ENCODE results near the gene TCEA2. TPM values are rescaled to one million over a fixed set of nuclear protein-coding genes. Genes with fewer than 3 reads are reported as not detected.

TCEA2 gene
- total and polyA plus RNA-seq, 2 donors (not counting 1 experiment from before 2014, with no cell fraction given) = 58.1 to 63.9 TPM

- Histone ChIP-seq H3K4me2 (replicated peaks; ENCODE audit: low read depth, low read length, poor library complexity, severe bottlenecking) (no peak overlapping the region), H3K27ac (ENCODE audit: low read length in 2 of 2) (no peak overlapping the region), H4K20me1 (ENCODE audit: control insufficient read depth, insufficient read depth, low read length, poor library complexity, severe bottlenecking) (no peaks in the 10 kb centered on the region), H3K4me1 (ENCODE audit: control insufficient read depth in 2 of 2, insufficient read depth in 2 of 2, low read length in 2 of 2) (peaks cover 41 to 59% of the 10 kb centered on the region in 2 donors), H3K4me3 (ENCODE audit: control extremely low read depth in 1 of 5, extremely low read depth in 1 of 5, insufficient read depth in 1 of 5, low read depth in 2 of 5, low read length in 4 of 5) (no peak overlapping the region), H3K9me3 (ENCODE audit: control extremely low read depth in 1 of 3, control insufficient read depth in 2 of 3, insufficient read depth in 1 of 3, low read length in 2 of 3) (no peaks in the 10 kb centered on the region), H3K27me3 (replicated peaks in 1 of 4; ENCODE audit: control extremely low read depth in 1 of 4, control insufficient read depth in 3 of 4, insufficient read depth in 4 of 4, low read length in 3 of 4) (peaks cover 0 to 24% (median 5%) of the 10 kb centered on the region in 4 experiments), H3K36me3 (replicated peaks in 1 of 2; ENCODE audit: control extremely low read depth in 1 of 2, control insufficient read depth in 1 of 2, extremely low read depth in 1 of 2, insufficient read depth in 2 of 2, low read length in 1 of 2) (no peaks in the 10 kb centered on the region), H3K79me2 (ENCODE audit: control insufficient read depth, insufficient read depth, low read length) (peaks cover 5% of the 10 kb centered on the region), H3K9ac (ENCODE audit: low read length) (no peak overlapping the region), H2AFZ (ENCODE audit: insufficient read depth, low read depth, low read length, poor library complexity, severe bottlenecking) (no peak overlapping the region)
- no peak for DNase-seq
- 94% methylated on average over 23 of the region's 25 CpGs for whole genome bisulfite sequencing (ENCODE audit: insufficient coverage)
- ChIA-PET CTCF (no interaction called here), POLR2A (no interaction called here)
- H3K9me3 Mint-ChIP-seq (ENCODE audit: insufficient read depth) = no peaks in the 10 kb centered on the region
- no peak overlapping the region for H3K27ac Mint-ChIP-seq
- H3K4me3 Mint-ChIP-seq = no peak overlapping the region
- no peak for TF ChIP-seq EZH2 (IDR thresholded peaks at IDR 0.05; ENCODE audit: borderline replicate concordance, insufficient read depth, low read depth, low read length, poor library complexity, severe bottlenecking)
- TF ChIP-seq, protein P1, sequence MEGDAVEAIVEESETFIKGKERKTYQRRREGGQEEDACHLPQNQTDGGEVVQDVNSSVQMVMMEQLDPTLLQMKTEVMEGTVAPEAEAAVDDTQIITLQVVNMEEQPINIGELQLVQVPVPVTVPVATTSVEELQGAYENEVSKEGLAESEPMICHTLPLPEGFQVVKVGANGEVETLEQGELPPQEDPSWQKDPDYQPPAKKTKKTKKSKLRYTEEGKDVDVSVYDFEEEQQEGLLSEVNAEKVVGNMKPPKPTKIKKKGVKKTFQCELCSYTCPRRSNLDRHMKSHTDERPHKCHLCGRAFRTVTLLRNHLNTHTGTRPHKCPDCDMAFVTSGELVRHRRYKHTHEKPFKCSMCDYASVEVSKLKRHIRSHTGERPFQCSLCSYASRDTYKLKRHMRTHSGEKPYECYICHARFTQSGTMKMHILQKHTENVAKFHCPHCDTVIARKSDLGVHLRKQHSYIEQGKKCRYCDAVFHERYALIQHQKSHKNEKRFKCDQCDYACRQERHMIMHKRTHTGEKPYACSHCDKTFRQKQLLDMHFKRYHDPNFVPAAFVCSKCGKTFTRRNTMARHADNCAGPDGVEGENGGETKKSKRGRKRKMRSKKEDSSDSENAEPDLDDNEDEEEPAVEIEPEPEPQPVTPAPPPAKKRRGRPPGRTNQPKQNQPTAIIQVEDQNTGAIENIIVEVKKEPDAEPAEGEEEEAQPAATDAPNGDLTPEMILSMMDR (IDR thresholded peaks at IDR 0.05) = no peak
- no peak for ATAC-seq (ENCODE audit: low read depth)
- H3K27me3 Mint-ChIP-seq = no peaks in the 10 kb centered on the region
- peaks cover 50% of the 10 kb centered on the region for H3K4me1 Mint-ChIP-seq
- intact Hi-C loops (cut with micrococcal nuclease) = loop anchor here (5.0 kb wide), 1 partner anchor 68 kb away; the partner anchor contains the start of gene C20orf204
These were observed 41.9 kb downstream of the TCEA2 start for GRCh38 chr20:64104667-64105451.

DNA sequence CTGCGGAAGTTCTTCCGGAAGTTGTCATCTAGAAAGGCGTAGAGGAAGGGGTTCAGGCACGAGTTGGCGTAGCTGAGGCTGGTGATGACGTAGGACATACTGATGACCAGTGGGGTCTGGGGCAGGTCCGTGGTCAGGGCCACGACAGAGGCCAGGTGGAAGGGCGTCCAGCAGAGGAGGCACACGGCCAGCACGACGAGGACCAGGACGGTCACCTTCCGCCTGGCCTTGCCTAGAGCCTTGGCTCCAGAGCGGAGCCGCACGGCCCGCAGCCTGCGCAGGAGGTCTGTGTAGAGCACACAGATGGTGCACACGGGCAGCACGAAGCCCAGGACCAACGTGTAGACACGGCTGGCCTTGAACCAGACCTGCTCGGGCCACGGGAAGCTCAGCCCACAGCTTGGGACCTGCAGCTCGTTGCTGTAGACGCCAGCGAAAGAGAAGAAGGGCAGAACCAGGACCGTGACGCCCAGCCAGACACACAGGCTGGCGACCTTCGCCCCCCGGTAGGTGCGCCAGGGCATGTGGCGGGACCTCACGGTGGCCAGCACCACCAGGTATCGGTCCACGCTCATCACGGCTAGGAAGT is 42.9 kb downstream of the TCEA2 start:
- intact Hi-C loops (cut with micrococcal nuclease) = no loop called here
- no peaks in the 10 kb centered on the region for H3K9me3 Mint-ChIP-seq (ENCODE audit: insufficient read depth)
- peak overlapping the region; percentile 50 for H3K27ac Mint-ChIP-seq
- ChIA-PET POLR2A (interaction anchor here (0.6 kb wide), 1 partner anchor 31 kb away, joined by 4 read pairs; no protein-coding TSS in a partner anchor), CTCF (interaction anchor here (0.8 kb wide), 2 partner anchors 12 to 14 kb away, joined by 3 to 4 read pairs; no protein-coding TSS in a partner anchor)
- Histone ChIP-seq H2AFZ (ENCODE audit: insufficient read depth, low read depth, low read length, poor library complexity, severe bottlenecking) (no peak overlapping the region), H3K4me2 (replicated peaks; ENCODE audit: low read depth, low read length, poor library complexity, severe bottlenecking) (no peak overlapping the region), H3K27me3 (replicated peaks in 1 of 4; ENCODE audit: control extremely low read depth in 1 of 4, control insufficient read depth in 3 of 4, insufficient read depth in 4 of 4, low read length in 3 of 4) (peaks cover 0 to 24% (median 5%) of the 10 kb centered on the region in 4 experiments), H3K9ac (ENCODE audit: low read length) (no peak overlapping the region), H3K9me3 (ENCODE audit: control extremely low read depth in 1 of 3, control insufficient read depth in 2 of 3, insufficient read depth in 1 of 3, low read length in 2 of 3) (no peaks in the 10 kb centered on the region), H3K4me1 (ENCODE audit: control insufficient read depth in 2 of 2, insufficient read depth in 2 of 2, low read length in 2 of 2) (peaks cover 30 to 49% of the 10 kb centered on the region in 2 donors), H3K36me3 (replicated peaks in 1 of 2; ENCODE audit: control extremely low read depth in 1 of 2, control insufficient read depth in 1 of 2, extremely low read depth in 1 of 2, insufficient read depth in 2 of 2, low read length in 1 of 2) (no peaks in the 10 kb centered on the region), H3K27ac (ENCODE audit: low read length in 2 of 2) (no peak overlapping the region), H3K4me3 (ENCODE audit: control extremely low read depth in 1 of 5, extremely low read depth in 1 of 5, insufficient read depth in 1 of 5, low read depth in 2 of 5, low read length in 4 of 5) (no peak overlapping the region), H4K20me1 (ENCODE audit: control insufficient read depth, insufficient read depth, low read length, poor library complexity, severe bottlenecking) (no peaks in the 10 kb centered on the region), H3K79me2 (ENCODE audit: control insufficient read depth, insufficient read depth, low read length) (peaks cover 5% of the 10 kb centered on the region)
- H3K27me3 Mint-ChIP-seq = no peaks in the 10 kb centered on the region
- WGBS (ENCODE audit: insufficient coverage) = 96% methylated on average over 39 of the region's 39 CpGs
- peaks cover 40% of the 10 kb centered on the region for H3K4me1 Mint-ChIP-seq
- TF ChIP-seq EZH2 (IDR thresholded peaks at IDR 0.05; ENCODE audit: borderline replicate concordance, insufficient read depth, low read depth, low read length, poor library complexity, severe bottlenecking) = no peak
- TF ChIP-seq, protein P1 (IDR thresholded peaks at IDR 0.05) = no peak
- ATAC-seq (ENCODE audit: low read depth) = no peak
- no peak for DNase-seq
- no peak overlapping the region for H3K4me3 Mint-ChIP-seq

Measured in B cell (primary cell).